Fibroblast of lung (primary cell): ENCODE results near the gene DRD4.
"Not testable (repeated sequence)": the region's sequence is repeated elsewhere in the genome, so short reads cannot be mapped to it uniquely, and the experiment has no call there.

Experiments used
- CTCF ChIP-seq, 2 donors: IDR thresholded peaks in 1 of 2; conservative IDR thresholded peaks in 1 of 2; 1 replicate in 1 of 2; 2 replicates in 1 of 2; pipeline ENCODE4 v1.5.1; 2011 to 2012; ENCODE audit warnings: low read length in 2 of 2, control low read depth in 1 of 2, inconsistent platforms in 1 of 2, low read depth in 1 of 2, mild to moderate bottlenecking in 1 of 2
- EZH2 ChIP-seq: IDR thresholded peaks from 2 replicates; pipeline ENCODE4 v1.5.1; 2012; ENCODE audit warnings: low read length, control low read depth, mild to moderate bottlenecking; ENCODE audit errors: missing control alignments

GRCh38 chr11:690244-690643 is 53.2 kb downstream of the DRD4 start:
- not testable (repeated sequence) for TF ChIP-seq CTCF (conservative IDR thresholded peaks at IDR 0.05 in 1 of 2, IDR thresholded peaks at IDR 0.05 in 1 of 2; ENCODE audit: low read depth in 1 of 2, low read length in 2 of 2); EZH2
